ENCODE data around the gene MAD1L1.
"Not testable (repeated sequence)": the region's sequence is repeated elsewhere in the genome, so short reads cannot be mapped to it uniquely, and the experiment has no call there.

MAD1L1 gene

GRCh38 chr7:1936531-1937251 is 296.1 kb downstream of the MAD1L1 start:
- no peak overlapping the region for H3K4me3 ChIP-seq (ENCODE audit: low read depth, low read length)

GRCh38 chr7:1936006-1936310 is 296.8 kb downstream of the MAD1L1 start:
- no peak overlapping the region for H3K4me3 ChIP-seq (ENCODE audit: low read depth, low read length)

DNA sequence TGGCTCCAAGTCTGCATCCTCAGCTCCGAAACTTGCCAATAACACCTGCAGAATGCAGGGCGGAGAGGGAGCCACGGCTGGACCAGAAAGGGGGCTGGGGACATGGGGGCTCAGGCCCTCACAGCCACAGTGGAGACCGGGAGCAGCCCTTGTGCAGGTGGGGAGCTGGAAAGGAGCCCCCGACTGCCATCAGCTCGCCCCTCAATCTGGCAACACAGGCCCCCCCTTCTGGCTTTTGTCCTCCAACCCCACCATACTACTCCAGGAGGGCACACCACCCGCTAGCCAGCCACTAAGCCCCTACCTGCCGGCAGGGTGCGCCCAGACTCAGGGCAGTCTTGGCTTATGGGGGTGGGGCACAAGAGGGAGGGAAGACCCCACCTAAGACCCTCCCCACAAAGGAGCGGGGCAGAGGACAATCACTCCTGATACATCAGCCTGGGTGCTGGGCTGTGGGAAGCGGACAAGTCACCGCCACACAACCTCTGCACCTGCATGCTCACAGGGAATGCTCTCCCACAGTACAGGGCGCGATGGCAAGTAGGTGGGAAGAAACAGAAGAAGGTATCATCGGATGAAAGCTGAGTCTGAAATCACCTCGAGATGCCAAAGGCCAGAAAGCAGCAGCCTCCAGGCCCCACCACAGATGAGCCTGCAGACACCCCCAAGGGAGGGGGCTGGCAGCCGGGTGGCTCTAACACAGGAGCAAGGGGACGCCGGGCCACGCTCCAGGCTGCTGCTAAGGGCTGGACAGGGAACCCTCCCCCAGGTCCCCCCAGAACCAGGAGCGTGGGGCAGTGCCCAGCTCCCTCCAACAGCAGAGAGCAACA is 297.4 kb downstream of the MAD1L1 start:
- H3K4me3 ChIP-seq (ENCODE audit: low read depth, low read length): no peak overlapping the region

- no peak overlapping the region for H3K4me3 ChIP-seq (ENCODE audit: low read depth, low read length)
These were observed 298.0 kb downstream of the MAD1L1 start for GRCh38 chr7:1934756-1935155.

DNA sequence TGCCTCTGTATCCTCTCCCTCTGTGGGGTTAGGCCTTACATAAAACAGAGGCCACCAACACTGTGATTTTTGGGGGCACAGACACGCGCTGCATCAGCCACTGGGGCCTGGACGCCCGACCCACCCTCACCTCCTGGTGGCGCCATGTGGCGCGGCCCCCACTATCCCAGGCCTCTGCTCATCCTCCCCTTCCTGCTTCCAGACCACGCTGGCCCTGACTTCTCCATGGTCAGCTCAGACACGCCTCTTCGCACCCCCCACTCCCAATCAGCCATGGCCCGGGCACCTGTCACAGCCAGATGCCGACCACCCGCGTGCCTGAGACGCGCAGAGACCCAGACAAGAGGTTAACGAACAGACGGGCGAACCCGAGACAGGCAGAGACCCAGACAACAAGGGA is 298.7 kb downstream of the MAD1L1 start:
- H3K4me3 ChIP-seq (ENCODE audit: low read depth, low read length): no peak overlapping the region

DNA sequence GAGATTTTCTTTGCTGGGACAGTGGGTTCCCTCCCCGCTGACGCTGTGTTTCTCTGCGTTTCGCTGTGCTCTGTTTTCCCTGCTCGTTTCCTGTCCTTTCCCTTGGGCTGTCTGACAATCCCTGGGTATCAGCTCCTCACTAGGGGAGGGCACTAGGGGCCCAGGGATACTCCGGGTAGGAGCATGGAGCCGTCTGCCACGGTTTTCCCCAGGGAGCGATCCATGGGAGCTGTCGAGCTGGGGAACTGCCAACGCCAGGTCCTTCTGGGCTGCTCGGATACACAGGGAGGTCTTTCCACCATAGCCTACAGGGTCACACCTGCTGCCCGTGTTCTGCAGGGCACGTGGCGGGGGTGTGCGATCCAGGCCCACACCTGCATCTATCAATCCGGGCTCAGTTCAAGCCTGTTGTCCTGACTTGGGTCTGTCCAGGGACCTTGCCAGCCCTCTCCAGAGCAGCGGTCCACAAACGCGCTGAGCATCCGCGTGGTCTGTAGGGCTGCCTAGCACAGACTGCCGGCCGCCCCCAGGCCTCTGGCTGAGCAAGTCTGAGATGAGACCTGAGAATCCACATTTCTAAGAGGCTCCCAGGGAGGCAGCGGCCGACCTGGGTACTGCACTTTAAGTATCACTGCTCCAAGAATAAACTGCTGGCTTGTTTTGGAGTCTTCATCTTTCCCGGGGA is 299.5 kb downstream of the MAD1L1 start:
- no peak overlapping the region for H3K4me3 ChIP-seq (ENCODE audit: low read depth, low read length)

DNA sequence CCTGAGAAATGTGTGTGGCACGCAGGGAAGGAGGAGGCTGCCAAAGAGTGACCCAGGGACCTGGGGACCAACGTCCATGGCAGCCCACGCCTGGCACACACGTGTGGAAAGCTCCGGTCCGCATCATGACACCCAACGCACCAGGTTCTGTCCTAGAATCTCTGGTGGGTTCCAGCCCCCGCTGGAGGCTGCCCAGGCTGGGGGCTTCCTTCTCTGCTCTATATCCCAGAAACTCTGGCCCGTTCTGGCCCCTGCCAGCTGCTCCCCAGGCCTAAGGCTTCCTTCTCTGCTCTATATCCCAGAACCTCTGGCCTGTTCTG is 300.8 kb downstream of the MAD1L1 start:
- no peak overlapping the region for H3K4me3 ChIP-seq (ENCODE audit: low read depth, low read length)

DNA sequence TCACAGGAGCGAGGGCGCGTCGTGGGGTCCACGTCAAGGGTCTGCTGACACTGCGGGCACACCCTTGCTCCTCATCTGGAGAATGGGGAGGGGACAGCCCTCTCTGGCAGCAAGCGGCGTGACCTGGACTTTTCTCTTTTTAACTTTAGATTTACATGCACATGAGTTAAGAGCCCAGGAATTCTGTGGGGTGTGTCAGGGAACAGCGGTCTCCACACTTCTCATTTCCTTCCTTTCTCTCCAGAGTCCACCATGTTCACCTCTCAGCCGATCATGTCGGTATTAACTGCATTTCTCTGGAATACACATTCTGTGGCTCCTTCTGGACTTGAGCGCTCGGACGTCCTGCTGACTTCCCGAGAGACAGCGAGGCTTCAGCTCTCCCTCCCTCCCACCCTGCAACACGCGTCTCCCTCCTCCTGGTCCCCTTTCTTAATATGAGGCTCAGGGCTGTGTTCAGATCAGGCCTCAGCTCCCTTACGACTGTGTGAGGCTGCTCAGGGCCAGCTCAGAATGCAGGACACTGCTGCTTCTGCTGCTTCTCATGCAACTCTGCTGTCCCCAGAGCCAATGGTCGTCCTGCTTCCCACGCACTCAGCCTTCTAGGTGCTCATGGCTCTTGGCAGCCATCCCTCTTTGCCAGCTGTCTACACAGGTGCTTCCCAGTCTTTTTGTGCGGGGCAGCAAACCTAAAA is 301.3 kb downstream of the MAD1L1 start:
- no peak overlapping the region for H3K4me3 ChIP-seq (ENCODE audit: low read depth, low read length)

DNA sequence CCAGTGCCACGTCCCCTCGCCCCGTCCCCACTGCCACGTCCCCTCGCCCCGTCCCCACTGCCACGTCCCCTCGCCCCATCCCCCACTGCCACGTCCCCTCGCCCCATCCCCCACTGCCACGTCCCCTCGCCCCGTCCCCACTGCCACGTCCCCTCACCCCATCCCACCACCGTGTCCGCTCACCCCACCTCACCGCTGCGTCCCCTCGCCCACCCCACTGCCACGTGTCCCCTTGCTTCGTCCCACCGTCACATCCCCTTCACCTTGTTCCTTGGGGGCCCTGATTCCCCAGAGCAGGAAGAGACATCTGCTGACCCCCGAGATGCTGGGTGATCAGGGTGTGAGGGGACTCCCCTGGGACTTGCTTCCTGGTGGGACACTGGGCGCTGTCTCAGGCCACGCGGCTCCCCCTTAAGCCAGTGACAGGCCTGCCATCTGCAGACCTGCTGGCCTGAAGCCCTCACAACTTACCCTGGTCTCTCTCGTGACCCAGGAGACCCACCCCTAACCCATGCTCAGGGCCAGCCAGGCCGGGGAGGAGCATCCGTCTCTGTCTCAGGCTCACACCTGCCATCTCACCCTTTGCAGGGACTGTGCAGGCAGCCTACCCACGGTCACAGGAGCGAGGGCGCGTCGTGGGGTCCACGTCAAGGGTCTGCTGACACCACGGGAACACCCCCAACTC is 302.2 kb downstream of the MAD1L1 start:
- H3K4me3 ChIP-seq (ENCODE audit: low read depth, low read length): no peak overlapping the region

DNA sequence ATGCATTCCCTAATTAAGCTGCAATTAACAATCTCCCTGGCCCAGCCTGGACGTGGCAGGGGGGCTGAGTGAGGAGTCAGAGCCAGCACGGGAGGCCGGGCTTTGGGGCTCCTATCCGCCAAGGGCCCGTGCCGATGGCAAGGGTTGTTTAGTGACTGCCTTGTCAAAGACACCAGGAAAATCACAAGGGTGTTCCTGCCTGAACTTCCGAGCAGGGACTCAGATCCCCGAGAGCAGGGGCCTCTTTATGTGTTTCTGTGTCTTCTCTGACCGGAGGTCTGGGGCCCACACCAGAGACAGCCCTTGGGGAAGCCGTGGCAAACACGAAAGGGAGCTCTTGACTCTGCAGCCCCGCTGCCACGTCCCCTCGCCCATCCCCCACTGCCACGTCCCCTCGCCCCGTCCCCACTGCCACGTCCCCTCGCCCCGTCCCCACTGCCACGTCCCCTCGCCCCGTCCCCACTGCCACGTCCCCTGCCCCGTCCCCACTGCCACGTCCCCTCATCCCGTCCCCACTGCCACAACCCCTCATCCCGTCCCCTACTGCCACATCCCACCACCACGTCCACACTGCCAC is 303.3 kb downstream of the MAD1L1 start:
- not testable (repeated sequence) for H3K4me3 ChIP-seq (ENCODE audit: low read depth, low read length)

DNA sequence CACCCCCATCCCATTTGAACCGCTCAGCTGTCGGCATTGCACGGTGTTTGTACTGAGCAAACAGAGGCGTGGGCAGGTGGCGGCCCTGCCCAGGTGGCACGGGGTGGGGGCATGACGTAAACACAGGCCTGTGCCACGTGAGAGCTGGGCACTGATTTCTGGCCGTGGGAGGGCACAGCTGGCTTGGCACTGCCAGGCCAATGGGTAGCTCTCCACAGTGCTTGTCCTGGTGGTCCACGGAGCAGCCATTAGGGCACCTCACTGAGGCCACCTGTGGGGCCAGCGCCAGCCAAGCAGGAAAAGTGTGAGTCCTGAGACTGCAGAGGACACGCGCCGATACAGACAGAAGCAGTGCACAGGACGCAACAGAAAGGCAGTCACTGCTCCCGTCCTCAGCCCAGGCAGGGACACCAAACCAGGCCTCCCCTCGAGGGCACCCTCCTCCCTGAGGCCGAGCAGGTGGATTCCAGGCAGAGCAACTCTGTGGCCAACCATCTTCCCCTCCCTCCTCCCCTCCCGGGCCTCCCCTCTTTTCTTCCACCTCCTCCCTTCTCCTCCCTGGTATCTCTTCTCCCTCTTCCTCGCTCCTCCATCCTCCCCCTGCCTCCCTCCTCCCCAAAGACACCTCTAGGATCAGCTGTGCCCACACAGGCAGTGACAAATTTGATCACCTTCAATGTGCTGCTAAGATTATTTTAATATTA is 303.9 kb downstream of the MAD1L1 start:
- H3K4me3 ChIP-seq (ENCODE audit: low read depth, low read length): no peak overlapping the region

DNA sequence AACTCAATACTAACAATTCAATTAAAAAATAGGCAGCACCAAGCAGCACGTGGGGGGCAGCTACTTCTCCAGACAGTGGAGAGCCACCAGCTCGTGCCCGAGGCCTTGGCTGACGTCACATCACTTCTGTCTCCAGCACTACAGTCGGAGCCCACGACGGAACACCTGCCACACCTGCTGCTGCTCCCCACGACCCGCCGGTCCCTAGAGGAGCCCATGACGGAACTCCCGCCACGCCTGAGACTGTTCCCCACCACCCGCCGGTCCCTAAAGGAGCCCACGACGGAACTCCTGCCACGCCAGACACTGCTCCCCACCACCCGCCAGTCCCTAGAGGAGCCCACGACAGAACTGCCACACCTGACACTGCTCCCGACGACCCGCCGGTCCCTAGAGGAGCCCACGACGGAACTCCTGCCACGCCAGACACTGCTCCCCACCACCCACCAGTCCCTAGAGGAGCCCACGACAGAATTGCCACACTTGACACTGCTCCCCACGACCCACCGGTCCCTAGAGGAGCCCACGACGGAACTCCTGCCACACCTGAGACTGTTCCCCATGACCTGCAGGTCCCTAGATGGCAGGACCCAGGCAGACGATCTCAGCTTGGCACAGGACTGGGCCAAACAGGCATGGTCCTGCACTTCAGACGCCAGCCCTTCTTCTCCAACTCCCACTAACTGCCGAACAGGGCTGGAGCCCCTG is 304.7 kb downstream of the MAD1L1 start:
- H3K4me3 ChIP-seq (ENCODE audit: low read depth, low read length): no peak overlapping the region

DNA sequence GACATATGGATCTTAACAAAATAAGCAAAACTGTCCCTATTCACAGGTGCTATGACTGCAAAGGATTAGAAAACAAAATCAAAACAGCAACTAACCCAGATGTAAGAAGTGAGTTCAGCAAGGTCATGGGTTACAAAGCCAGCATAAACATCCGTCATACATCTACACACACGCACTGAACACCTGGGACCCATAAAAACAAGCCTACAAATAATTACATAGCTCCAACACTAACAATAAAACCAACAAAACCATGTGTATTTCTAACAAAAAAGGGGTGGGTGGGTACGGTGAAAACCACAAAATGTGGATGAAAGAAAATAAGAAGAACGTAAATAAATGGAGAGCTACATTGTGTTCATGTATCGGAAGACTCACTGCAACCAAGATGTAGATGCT is 305.8 kb downstream of the MAD1L1 start:
- H3K4me3 ChIP-seq (ENCODE audit: low read depth, low read length): no peak overlapping the region

DNA sequence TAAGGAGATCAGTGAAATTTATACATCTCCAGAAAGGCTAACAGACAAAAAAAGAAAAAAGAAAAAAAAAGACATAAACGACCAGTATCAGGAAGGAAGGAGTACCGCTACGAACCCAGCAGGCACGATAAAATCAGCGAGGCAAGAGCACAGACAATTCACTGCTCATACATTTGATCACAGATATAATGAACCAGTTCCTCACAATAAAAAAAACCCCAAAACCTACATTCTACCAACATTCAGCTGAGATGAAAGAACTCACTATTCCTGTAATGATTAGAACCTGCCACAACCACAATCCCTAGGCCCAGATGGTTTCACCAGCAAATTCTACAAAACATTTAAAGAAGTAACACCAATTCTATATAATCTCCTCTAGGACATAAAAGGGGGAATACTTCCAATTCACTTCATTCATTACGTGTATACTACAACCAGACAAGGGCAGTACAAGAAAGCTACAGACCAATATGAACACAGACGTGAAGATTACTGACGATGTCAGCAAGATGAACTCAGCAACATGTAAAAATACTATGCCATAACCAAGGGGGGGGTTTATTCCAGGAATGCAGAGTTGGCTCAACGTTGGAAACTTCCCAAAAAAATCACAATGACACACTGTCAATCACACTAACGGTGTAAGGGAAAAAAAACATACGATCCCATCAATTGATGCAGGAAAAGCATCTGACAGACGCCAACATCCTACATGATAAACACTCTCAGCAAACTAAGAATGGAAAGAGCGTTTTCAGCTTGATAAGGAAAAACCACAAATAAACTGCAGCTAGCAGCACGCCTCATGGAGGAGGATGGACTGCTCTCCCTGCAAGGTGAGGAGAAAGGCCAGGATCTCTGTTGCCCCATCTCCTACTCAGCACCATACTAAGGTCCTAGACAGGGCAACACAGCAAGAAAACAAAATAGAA is 306.5 kb downstream of the MAD1L1 start:
- H3K4me3 ChIP-seq (ENCODE audit: low read depth, low read length): no peak overlapping the region

- H3K4me3 ChIP-seq (ENCODE audit: low read depth, low read length): no peak overlapping the region
These were observed 307.4 kb downstream of the MAD1L1 start for GRCh38 chr7:1925349-1925748.

- no peak overlapping the region for H3K4me3 ChIP-seq (ENCODE audit: low read depth, low read length)
These were observed 308.4 kb downstream of the MAD1L1 start for GRCh38 chr7:1924258-1924817.

DNA sequence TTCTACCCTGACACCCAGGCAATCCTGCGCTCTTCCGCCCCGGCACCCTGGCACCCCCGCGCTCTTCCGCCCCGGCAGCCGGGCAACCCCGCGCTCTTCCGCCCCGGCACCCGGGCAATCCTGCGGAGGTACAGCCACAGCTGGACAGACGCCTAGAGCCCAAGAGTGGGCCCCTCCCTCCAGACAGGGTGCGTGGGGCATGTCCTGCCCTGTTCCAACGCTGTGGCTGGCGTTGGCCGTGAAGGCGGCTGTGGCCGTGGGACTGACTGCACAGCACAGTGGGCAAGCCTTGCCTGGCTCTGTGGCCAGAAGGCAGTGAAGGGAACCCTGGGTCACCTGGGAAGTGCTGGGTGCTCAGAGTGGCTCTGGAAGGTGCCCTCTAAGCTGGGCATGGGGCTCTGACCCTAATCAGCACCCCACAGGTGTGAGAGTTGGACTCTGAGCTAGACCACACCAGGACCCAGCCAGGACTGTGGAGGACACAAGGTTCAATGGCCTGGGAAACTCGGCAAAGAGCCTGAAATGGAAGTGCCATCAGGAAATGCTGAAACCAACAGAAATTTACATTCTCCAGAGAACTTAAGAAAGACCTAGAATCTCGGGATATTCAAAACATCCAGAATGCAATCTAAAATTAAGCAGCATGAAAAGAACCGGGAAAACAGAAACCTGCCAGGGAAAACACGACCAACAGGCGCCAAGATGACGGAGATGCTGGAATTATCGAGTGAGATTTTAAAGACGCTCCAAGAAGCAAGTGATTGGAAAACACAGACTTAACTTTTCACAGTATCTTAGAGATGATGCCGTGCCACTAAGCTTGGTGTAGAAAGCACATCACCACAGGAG is 309.1 kb downstream of the MAD1L1 start:
- H3K4me3 ChIP-seq (ENCODE audit: low read depth, low read length): no peak overlapping the region
